ENCODE results near the gene FGF10.

The FGF10 gene

GRCh38 chr5:44299394-44299793, 89.8 kb downstream of the FGF10 start:
- Histone ChIP-seq H3K4me3 (ENCODE audit: low read depth in 1 of 2, low read length in 2 of 2) (no peak overlapping the region), H2AFZ (ENCODE audit: low read depth, low read length) (no peak overlapping the region), H3K79me2 (ENCODE audit: insufficient read depth, low read length) (no peaks in the 10 kb centered on the region), H3K36me3 (ENCODE audit: insufficient read depth, low read length) (no peaks in the 10 kb centered on the region), H3K27me3 (ENCODE audit: insufficient read depth, low read length, poor library complexity) (no peaks in the 10 kb centered on the region), H3K4me1 (ENCODE audit: insufficient read depth, low read length) (no peaks in the 10 kb centered on the region), H3K27ac (ENCODE audit: low read length) (no peak overlapping the region), H3K9ac (ENCODE audit: low read depth, low read length) (no peak overlapping the region), H3K9me3 (ENCODE audit: insufficient read depth, low read length, severe bottlenecking) (no peaks in the 10 kb centered on the region), H4K20me1 (ENCODE audit: insufficient read depth, low read length) (no peaks in the 10 kb centered on the region), H3K4me2 (ENCODE audit: insufficient read depth, low read length) (no peak overlapping the region)
- TF ChIP-seq CTCF (IDR thresholded peaks at IDR 0.05; ENCODE audit: borderline replicate concordance, extremely low read depth, low read length, poor library complexity, severe bottlenecking) (no peak), EZH2 (IDR thresholded peaks at IDR 0.05; ENCODE audit: borderline replicate concordance, low read depth, low read length, severe bottlenecking) (no peak)
- DNase-seq (no peak), ATAC-seq (ENCODE audit: insufficient read depth, low read depth) (no peak)

- Histone ChIP-seq H3K4me2 (ENCODE audit: insufficient read depth, low read length) (no peak overlapping the region), H3K79me2 (ENCODE audit: insufficient read depth, low read length) (no peaks in the 10 kb centered on the region), H3K9me3 (ENCODE audit: insufficient read depth, low read length, severe bottlenecking) (no peaks in the 10 kb centered on the region), H3K4me1 (ENCODE audit: insufficient read depth, low read length) (no peaks in the 10 kb centered on the region), H4K20me1 (ENCODE audit: insufficient read depth, low read length) (no peaks in the 10 kb centered on the region), H3K27ac (ENCODE audit: low read length) (no peak overlapping the region), H2AFZ (ENCODE audit: low read depth, low read length) (no peak overlapping the region), H3K36me3 (ENCODE audit: insufficient read depth, low read length) (no peaks in the 10 kb centered on the region), H3K4me3 (ENCODE audit: low read depth in 1 of 2, low read length in 2 of 2) (no peak overlapping the region), H3K27me3 (ENCODE audit: insufficient read depth, low read length, poor library complexity) (no peaks in the 10 kb centered on the region), H3K9ac (ENCODE audit: low read depth, low read length) (no peak overlapping the region)
- ATAC-seq (ENCODE audit: insufficient read depth, low read depth), result no peak
- no peak for DNase-seq
- TF ChIP-seq EZH2 (IDR thresholded peaks at IDR 0.05; ENCODE audit: borderline replicate concordance, low read depth, low read length, severe bottlenecking), result no peak
- TF ChIP-seq CTCF (IDR thresholded peaks at IDR 0.05; ENCODE audit: borderline replicate concordance, extremely low read depth, low read length, poor library complexity, severe bottlenecking), result no peak
Observed at GRCh38 chr5:44294516-44294915, 94.7 kb downstream of the FGF10 start.

- TF ChIP-seq CTCF (IDR thresholded peaks at IDR 0.05; ENCODE audit: borderline replicate concordance, extremely low read depth, low read length, poor library complexity, severe bottlenecking) (no peak), EZH2 (IDR thresholded peaks at IDR 0.05; ENCODE audit: borderline replicate concordance, low read depth, low read length, severe bottlenecking) (no peak)
- Histone ChIP-seq H3K79me2 (ENCODE audit: insufficient read depth, low read length) (no peaks in the 10 kb centered on the region), H3K9me3 (ENCODE audit: insufficient read depth, low read length, severe bottlenecking) (no peaks in the 10 kb centered on the region), H3K9ac (ENCODE audit: low read depth, low read length) (no peak overlapping the region), H3K4me2 (ENCODE audit: insufficient read depth, low read length) (no peak overlapping the region), H4K20me1 (ENCODE audit: insufficient read depth, low read length) (no peaks in the 10 kb centered on the region), H3K27me3 (ENCODE audit: insufficient read depth, low read length, poor library complexity) (no peaks in the 10 kb centered on the region), H3K4me1 (ENCODE audit: insufficient read depth, low read length) (no peaks in the 10 kb centered on the region), H3K27ac (ENCODE audit: low read length) (no peak overlapping the region), H3K36me3 (ENCODE audit: insufficient read depth, low read length) (no peaks in the 10 kb centered on the region), H2AFZ (ENCODE audit: low read depth, low read length) (no peak overlapping the region), H3K4me3 (ENCODE audit: low read depth in 1 of 2, low read length in 2 of 2) (no peak overlapping the region)
- ATAC-seq (ENCODE audit: insufficient read depth, low read depth), result no peak
- no peak for DNase-seq
Observed at GRCh38 chr5:44292736-44293135, 96.5 kb downstream of the FGF10 start.

GRCh38 chr5:44278469-44278868, 110.8 kb downstream of the FGF10 start:
- Histone ChIP-seq H3K4me3 (ENCODE audit: low read depth in 1 of 2, low read length in 2 of 2) (no peak overlapping the region), H3K9ac (ENCODE audit: low read depth, low read length) (no peak overlapping the region), H3K9me3 (ENCODE audit: insufficient read depth, low read length, severe bottlenecking) (no peaks in the 10 kb centered on the region), H3K36me3 (ENCODE audit: insufficient read depth, low read length) (no peaks in the 10 kb centered on the region), H4K20me1 (ENCODE audit: insufficient read depth, low read length) (no peaks in the 10 kb centered on the region), H3K27me3 (ENCODE audit: insufficient read depth, low read length, poor library complexity) (no peaks in the 10 kb centered on the region), H3K4me1 (ENCODE audit: insufficient read depth, low read length) (no peaks in the 10 kb centered on the region), H3K27ac (ENCODE audit: low read length) (no peak overlapping the region), H3K79me2 (ENCODE audit: insufficient read depth, low read length) (no peaks in the 10 kb centered on the region), H2AFZ (ENCODE audit: low read depth, low read length) (no peak overlapping the region), H3K4me2 (ENCODE audit: insufficient read depth, low read length) (no peak overlapping the region)
- DNase-seq (no peak), ATAC-seq (ENCODE audit: insufficient read depth, low read depth) (no peak)
- no peak for TF ChIP-seq CTCF (IDR thresholded peaks at IDR 0.05; ENCODE audit: borderline replicate concordance, extremely low read depth, low read length, poor library complexity, severe bottlenecking)
- no peak for TF ChIP-seq EZH2 (IDR thresholded peaks at IDR 0.05; ENCODE audit: borderline replicate concordance, low read depth, low read length, severe bottlenecking)

Data from DND-41 (cell line).